Inferior parietal cortex (tissue), 1 donor: ENCODE measurements around the gene MAP1S.
"Not testable (repeated sequence)": the region's sequence is repeated elsewhere in the genome, so short reads cannot be mapped to it uniquely, and the experiment has no call there.

ENCODE experiments used
- DNase-seq: peaks from one replicate; pipeline ENCODE4 v3.0.0-alpha.2; 2016; ENCODE audit errors: extremely low spot score

Gene MAP1S

DNA sequence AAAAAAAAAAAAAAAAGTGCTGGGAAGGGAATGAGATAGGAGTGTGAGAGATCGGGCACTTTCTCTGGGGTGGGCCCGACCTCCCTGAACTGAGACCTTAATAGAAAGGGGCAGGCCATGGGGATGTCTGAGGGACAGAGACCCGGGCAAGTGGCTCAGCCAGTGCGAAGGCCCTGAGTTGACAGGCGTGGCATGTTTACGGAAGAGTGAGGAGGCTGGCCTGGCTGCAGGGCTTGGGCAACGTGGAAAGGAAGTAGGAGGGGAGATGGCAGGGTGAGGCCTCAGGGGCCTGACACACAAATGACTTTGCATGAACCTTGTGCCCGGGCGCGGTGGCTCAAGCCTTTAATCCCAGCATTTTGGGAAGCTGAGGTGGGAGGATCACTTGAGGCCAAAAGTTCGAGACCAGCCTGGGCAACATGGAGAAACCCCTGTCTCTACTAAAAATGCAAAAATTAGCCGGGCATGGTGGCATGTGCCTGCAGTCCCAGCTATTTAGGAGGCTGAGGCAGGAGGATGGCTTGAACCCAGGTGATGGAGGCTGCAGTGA is 45.9 kb downstream of the MAP1S start:
- no peak for DNase-seq

DNA sequence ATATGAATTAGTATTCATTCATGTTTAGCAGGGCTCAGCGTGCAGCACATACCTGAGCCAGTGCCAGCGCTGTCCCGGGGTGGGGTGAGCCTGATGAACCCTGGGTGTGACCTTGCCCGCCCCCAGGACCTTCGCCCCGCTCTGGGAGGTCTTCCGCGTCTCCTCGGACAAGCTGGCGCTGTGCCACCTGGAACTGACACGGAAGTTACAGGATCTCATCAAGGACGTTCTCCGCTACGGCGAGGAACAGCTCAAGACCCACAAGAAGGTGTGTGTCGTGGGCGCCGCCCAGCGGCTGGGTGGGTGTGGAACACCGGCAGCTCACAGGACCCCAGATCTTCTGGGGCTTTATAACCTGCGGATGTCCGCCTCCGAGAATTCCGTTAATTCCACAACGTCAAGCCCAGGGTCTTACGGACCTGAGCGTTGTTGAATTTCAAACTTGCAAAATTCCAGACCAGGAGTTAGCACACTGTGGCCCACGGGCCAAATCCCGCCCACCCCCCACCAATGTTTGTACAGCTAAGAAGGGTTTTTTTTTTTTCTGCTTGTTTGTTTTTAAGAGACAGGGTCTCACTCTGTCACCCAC is 47.4 kb downstream of the MAP1S start:
- no peak for DNase-seq

DNA sequence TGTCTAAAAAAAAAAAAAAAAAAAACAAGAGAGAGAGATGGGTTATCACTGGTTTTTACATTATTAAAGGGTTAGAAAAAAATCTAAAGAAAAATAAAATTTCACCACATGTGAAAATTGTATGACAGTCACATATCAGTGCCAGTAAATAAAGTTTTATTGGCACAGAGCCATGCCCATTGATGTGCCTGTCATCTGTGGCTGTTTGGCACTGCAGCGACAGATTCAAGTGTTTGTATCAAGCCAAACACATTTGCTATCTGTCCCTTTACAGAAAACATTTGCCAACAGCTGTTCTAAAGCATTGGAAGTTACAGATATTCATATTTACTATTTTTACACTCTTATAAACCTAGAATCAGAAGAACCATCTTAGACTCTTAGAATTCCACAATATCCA is 48.3 kb downstream of the MAP1S start:
- no peak for DNase-seq

DNA sequence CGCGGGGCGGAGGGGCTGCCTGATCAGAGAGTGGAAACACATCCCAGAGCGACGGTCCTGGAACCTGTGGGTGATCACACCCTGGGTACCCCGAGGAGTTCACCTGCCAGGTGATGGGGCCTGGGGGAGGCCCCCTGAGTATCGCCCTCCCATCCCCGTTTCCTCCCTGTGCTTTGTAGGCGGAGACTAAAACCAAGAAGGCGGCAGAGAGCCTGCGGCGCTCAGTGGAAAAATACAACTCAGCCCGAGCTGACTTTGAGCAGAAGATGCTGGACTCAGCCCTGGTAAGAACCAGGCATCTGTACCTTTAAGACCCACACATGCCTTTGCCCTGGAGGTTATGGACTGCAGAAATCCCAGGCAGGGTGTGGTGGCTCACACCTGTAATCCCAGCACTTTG is 51.3 kb downstream of the MAP1S start:
- no peak for DNase-seq

DNA sequence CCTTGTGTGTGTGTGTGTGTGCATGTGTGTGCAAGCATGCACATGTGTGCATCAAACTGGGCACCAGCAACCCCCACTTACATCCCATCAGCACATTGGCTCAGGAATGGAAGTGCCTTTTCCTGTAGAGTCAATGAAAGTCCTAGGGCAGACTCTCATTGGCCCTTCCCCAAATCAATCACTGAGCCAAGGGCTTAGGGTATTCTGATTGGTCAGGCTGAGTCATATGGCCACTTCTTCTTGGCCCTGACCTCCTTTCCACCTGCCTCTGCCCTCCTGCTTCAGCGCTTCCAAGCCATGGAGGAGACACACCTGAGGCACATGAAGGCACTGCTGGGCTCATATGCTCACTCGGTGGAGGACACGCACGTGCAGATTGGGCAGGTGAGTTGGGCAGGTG is 52.9 kb downstream of the MAP1S start:
- no peak for DNase-seq

DNA sequence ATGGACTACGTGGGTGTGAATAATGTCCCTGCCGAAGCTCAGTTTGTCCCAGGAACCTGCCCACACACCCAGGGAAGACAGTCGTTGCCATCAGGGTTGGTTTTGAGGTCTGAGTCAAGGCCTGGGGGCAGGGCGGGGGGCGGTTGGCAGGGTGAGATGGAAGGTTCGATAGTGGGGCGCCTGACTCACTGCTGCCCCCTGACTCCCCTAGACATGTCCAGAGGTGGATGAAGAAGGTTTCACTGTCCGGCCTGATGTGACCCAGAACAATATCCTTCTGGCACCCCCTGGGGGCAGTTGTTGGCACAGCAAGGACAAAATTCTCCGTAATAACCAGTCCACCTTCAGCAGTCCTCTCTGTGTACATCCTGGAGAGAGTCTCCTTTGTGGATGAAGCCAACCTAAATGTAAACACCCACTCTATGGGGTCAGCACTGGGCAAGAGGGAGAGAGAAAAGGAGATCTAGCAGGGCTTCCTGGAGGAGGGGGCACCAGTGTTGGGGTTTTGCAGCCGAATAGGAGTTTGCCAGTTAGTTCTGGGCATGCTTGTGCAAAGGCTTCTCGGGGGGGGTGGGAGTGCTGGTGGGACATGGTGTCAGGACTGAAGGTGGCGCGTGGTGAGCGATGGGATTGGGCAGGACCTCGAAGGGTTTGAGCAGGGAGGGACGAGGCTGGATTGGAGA is 56.1 kb downstream of the MAP1S start:
- peak; percentile 44 for DNase-seq

DNA sequence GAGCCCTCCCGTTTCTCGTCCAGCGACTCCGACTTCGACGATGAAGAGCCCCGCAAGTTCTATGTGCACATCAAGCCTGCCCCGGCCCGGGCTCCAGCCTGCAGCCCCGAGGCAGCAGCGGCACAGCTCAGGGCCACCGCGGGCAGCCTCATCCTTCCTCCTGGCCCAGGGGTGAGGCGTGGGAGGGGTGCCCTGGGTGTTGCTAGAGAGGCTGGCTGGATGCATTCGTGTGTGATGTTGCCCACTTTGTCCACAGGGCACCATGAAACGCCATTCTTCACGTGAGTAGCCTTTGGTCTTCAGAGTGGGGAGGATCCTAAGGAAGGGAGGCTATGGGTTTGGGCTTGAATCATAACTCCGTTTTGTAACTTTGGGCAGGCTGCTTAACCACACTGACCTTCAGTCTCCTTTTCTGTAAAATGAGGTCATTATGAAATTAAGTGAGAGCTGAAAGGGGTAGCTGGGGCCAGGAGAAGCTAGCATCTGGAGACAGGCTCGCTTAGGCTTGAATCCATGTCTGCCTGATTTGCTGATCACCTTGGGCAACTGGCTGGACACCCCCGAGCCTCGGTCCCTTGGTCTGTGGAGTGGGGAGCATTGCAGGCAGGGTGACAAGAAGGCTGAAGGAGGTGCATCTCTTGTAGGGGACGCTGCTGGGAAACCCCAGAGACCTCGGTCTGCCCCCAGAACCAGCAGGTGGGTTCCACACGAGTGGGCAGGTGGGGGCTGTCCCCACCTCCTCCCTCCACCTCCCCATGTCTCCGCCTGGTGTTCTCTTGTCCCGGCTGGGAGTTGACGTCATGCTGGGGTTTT is 56.9 kb downstream of the MAP1S start:
- no peak for DNase-seq

DNA sequence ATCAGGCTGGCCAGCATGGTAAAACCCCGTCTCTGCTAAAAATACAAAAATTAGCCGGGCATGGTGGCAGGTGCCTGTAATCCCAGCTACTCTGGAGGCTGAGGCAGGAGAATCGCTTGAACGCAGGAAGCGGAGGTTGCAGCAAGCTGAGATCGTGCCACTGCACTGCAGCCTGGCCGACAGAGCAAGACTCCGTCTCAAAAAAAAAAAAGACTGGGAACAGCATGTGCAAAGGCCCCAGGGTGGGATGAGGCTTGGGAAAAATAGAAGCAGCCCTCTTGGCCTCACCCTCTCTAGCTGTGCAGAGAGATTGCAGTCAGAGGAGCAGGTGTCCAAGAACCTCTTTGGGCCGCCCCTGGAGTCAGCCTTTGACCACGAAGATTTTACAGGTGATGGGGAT is 58.6 kb downstream of the MAP1S start:
- not testable (repeated sequence) for DNase-seq

DNA sequence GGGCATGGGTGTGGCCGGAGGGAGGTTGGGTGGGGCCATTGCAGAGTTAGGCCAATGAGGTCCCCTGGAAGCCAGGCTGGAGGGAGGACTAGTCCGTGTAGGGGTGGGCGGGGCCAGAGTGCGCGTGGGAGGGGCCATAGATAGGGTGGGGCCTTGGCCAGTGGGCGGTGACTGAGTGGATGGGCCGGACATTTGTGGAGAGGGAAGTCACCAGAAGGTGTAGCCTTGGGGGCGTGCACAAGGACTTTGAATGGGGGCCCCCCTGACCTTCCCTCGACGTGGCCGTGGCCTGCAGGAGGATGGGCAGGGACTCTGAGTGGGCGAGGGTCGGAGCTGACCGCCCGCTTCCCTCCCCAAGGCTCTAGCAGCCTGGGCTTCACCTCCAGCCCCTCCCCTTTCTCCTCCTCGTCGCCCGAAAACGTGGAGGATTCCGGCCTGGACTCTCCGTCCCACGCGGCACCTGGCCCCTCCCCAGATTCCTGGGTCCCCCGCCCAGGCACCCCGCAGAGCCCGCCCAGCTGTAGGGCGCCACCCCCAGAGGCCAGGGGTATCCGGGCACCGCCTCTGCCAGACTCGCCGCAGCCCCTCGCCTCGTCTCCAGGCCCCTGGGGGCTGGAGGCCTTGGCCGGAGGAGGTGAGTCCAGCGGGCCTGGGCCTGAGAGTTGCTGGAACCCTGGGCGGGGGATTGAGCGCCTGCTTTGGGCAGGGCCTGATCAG is 59.1 kb downstream of the MAP1S start:
- no peak for DNase-seq

DNA sequence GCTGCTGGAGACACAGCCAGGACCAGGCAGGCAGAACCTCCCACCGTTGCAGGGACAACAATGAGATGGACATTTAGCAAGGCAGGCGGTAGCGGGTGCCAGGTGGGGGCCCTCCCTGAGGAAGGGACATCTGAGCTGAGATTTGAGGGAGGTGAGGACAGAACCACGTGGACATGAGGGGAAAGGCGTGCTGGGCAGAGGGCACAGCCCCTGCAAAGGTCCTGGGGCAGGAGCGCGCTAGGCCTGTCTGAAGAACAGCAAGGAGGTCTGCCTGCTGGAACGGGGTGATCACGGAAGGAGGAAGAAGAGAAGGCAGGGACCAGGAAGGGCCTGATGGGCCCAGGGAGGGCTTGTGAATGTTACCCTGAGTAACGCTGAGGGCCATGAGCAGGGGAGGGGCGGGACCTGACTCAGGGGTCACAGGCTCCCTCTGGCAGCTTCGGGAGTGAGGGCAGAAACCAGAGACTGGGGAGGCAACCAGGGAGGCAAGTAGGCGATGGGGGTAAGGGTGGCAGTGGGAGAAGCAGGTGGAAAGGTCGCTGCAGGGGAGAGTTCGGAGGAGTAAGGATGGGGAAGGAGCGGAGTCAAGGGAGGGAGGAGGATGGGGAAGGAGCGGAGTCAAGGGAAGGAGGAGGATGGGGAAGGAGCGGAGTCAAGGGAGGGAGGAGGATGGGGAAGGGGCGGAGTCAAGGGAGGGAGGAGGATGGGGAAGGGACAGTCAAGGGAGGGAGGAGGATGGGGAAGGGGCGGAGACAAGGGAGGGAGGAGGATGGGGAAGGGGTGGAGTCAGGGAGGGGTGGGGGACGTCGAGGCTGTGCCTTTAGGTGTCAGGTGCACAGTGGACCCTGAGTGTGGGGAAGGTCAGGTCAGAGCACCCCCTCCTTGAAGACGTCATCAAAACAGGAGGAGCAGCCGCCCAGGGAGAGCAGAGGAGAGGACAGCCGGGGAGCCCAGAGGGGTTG is 60.0 kb downstream of the MAP1S start:
- DNase-seq, result no peak

DNA sequence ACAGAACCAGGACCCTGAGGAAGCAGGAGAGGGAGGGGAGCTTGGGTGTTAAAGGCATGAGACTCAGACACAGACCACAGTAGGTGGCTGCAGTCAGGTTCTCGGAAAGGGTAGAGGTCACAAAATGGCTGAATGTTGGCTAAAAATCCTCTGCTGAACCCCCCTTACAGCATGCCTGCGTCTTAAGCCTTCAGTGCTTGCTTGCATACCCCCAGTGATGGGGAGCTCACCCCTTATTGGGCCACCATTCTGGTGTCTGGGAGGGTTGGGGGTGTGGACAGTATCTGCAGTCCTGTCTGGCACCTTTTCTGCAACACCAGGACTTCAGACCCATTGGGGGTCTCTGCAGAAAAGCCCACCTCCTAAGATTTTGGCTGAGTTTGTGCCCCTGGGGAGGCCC is 61.5 kb downstream of the MAP1S start:
- no peak for DNase-seq

DNA sequence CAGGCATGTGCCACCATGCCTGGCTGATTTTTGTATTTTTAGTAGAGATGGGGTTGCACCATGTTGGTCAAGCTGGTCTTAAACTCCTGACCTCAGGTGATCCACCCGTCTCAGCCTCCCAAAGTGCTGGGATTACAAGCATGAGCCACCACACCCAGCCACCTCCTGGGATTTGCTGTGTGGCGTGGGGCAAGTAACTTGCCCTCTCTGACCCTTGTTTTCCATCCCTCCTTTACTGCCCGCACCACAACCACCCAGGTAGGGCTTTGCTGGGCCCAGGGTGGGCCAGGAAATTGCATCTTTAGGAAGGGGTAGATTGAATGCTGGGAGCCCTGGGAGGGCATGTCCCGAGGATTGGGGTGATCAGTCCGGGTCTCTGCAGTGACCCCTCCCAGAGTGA is 64.4 kb downstream of the MAP1S start:
- DNase-seq, result not testable (repeated sequence)
